Activated naive CD4-positive, alpha-beta T cell treated with anti-CD3 and anti-CD28 coated beads, Interleukin-2, amount 50 U/mL, for 16 hours (primary cell): ENCODE data around the gene FTL.

Source experiments
- DNase-seq: peaks from one replicate; pipeline ENCODE4 v3.0.0-alpha.2; 2020

FTL gene

DNA sequence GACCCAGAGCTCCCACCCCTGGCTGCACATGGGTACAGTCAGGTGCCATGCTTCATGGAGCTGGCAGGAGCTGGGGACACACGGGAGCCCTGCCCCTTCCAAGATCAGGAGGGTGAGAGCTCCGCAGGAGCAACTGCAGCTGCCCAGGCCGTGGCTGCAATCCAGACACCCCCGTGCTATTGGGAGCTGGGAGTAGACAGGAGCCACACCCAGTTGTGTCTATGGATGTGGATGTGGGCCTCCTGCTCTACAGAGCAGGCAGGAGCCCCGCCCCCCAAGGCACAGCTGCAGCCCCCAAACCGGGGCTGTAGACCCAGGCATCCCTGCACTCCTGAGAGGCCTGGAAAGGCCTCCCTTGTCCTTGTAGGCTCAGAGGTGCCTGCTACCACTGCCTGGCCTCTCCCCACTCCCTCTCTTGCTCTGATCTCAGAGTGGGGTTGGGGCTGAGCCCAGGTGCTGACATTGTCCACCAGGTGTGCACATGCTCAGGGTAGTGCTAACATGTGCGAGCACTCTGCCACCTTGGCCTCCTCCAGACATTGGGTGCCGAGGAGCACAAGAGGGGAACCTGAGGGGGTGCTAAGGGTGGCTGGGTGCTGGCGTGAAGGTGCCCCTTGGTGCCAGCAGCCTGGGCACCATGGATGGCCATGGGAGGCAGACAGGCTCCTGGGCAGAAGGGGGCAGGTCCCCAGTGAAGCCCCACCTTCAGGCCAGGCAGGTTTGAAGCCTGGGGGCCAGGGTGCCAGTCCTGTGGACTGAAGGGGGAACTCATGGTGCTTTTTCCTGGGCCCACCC is 18.4 kb upstream of the FTL start:
- no peak for DNase-seq

DNA sequence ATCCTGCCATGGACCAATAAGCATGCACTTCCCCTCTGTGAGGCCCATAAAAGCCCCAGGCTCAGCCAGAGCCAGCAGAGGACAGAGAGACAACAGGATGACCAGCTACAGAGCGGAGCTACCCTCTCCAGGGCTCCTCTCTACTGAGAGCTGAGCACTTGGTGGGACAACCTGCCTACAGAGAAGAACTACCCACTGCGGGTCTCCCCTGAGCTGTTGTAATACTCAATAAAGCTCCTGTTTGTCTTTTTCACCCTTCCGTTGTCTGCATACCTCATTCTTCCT is 17.9 kb upstream of the FTL start:
- no peak for DNase-seq

DNA sequence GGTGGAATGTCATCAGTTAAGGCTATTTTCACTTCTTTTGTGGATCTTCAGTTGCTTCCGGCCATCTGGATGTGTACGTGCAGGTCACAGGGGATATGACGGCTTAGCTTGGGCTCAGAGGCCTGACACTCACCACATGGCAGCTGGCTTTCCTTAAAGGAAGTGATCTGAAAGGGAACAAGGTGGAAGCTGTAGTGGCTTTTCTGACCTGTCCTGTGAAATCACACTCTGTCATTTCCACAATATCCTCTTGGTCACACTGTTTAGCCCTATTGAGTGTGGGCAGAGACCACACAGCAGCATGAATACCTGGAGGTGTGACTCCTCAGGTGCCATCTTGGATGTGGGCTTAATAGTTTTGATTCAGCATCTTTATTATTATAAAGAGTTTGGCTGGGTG is 14.9 kb upstream of the FTL start:
- no peak for DNase-seq

DNA sequence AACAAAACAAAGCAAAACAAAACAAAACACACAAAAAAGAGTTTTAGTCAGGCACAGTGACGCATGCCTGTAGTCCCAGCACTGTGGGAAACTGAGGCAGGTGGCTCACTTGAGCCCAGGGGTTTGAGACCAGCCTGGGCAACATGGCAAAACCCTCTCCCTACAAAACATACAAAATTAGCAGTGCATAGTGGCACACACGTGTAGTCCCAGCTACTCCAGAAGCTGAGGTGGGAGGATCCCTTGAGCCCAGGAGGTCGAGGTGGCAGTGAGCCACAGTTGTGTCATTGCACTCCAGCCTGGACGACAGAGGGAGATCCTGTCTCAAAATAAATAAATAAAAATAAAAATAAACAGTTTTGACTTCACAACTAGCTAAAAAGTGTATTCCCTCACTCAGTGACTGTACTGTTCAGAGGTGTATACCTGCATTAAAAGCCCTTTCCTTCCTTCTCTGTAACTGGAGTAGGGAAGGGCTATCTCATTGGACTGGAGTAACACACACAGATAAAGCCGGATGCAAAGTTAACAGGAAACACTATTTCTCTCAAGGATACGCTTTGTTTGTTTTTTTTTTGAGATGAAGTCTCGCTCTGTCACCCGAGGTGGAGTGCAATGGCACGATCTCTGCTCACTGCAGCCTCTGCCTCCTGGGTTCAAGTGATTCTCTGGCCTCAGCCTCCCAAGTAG is 14.1 kb upstream of the FTL start:
- DNase-seq, result no peak

DNA sequence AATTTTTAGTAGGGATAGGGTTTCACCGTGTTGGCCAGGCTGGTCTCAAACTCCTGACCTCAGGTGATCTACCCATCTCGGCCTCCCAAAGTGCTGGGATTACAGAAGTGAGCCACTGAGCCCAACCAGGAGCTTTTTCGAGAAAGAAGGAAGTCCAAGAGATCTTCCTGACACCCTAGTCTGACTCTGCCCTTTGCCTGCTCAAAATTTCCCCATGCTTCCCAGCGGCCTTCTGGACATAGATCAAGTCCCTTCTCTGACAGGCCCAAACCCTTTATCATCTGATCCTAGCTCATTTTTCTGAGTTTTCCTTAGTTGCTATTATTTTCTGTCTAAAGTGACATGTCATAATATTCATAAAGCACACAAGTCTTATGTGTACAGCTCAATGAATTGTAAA is 12.0 kb upstream of the FTL start:
- no peak for DNase-seq

DNA sequence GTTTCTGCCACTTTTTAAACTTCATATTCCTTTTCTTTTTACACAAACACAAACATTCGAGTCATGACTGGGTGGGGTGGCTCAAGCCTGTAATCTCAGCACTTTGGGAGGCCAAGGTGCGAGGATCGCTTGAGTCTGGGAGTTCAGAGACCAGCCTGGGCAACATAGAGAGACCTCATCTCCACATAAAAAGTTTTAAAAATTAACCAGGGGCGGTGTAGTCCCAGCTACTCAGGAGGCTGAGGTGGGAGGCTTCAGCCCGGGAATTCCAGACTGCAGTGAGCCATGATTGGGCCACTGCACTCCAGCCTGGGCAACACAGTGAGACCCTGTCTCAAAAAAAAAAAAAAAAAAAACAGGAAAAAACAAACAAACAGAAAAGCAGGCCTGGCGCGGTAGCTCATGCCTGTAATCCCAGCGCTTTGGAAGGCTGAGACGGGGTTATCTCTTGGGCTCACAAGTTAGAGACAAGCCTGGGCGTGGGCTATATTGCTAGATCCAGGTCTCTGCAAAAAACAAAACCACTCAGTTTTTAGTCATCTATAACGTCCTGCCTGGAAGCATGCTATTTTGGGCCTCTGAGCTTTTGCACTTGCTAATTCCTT is 11.0 kb upstream of the FTL start:
- no peak for DNase-seq

DNA sequence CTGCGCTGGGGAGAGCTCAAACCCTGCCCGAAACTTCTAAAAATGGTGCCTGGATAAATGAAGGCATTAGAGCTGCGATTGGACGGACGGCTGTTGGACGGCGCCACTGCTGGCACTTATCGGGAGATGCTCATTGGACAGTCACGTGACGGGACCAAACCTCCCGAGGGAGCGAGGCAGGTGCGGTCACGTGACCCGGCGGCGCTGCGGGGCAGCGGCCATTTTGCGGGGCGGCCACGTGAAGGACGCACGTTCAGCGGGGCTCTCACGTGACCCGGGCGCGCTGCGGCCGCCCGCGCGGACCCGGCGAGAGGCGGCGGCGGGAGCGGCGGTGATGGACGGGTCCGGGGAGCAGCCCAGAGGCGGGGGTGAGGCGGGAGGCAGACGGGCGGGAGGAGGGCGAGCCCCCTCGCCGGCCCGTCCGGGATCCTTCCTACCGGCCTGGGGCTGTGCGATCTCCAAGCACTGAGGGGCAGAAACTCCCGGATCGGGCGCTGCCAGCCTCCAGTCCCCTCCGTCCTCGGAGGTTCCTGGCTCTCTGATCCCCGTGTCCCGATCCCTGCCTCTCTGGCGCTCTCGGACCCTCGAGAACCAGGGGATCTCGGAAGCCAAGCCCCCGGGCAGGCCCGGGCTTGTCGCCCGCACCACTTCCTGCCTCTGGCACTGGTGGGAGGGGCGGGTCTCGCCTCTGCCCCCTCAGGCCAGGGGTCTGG is 10.4 kb upstream of the FTL start, which contains the start of gene BAX:
TSS of gene BAX (plus strand) at position 281 of the 713 bp plus-strand sequence. CDS start at position 335, 54 bp downstream.
- DNase-seq, result peak; percentile 94

DNA sequence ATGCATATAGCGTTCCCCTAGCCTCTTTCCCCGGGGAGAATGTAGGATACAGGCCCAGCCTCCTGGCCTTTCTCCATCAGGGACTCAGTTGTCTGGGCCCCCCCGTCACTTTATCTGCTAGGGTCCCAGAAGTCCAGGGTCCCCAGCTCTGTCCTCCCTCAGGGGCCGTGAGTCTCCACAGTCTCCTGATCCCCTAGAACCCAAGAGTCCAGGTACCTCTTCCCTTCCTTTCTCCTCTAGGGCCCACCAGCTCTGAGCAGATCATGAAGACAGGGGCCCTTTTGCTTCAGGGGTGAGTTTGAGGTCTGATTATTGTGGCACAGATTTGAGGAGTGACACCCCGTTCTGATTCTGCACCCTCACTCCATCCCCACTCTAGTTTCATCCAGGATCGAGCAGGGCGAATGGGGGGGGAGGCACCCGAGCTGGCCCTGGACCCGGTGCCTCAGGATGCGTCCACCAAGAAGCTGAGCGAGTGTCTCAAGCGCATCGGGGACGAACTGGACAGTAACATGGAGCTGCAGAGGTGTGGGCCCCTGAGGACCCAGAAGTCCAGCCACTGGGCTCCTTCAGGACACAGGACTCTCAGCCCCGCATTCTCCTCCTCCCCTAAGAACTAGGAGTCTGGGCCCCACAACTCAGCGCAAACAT is 9.7 kb upstream of the FTL start:
- no peak for DNase-seq

DNA sequence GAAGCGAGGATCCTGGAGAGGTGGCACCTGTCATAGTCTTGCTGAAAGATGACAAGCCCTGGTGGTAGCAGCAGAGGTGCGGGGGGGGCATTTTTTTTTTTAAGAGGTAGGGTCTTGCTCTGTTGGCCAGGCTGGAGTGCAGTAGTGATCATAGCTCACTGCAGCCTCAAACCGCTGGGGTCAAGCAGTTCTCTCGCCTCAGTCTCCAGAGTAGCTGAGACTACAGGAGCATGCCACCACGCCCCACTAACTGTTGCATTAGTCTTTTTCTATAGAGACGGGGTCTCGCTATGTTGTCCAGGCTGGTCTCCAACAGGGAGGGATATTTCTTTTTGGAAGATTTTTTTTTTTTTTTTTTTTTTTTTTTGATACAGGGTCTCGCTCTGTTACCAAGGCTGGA is 7.1 kb upstream of the FTL start:
- no peak for DNase-seq

DNA sequence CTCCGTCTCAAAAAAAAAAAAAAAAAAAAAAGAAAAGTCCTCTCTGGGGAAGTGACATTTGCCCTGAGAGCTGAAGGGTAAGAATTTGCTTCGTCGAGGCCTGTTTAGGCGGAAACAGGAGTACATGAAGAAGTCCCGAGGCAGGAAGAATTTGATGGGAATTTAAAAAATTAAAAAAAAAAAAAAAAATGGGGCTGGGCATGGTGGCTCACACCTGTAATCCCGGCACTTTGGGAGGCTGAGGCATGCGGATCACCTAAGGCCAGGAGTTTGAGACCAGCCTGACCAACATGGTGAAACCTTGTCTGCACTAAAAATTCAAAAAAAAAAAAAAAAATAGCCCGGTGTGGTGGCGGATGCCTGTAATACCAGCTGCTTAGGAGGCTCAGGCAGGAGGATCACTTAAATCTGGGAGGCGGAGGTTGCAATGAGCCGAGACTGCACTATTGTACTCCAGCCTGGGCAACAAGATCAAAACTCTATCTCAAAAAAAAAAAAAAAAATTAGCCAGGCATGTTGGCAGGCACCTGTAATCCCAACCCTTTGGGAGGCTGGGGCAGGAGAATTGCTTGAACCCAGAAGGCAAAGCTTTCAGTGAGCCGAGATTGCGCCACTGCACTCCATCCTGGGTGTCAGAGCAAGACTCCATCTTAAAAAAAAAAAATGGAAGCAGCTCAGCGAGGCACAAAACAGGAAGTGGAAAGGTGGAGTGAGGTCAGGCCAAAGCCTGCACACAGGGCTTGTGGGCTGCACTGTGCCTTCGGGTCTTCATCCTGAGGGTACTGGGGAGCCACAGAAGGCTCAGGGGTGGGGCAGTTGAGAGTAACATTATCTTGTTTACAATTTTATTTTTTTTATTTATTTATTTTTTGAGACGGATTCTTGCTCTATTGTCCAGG is 5.5 kb upstream of the FTL start:
- no peak for DNase-seq

DNA sequence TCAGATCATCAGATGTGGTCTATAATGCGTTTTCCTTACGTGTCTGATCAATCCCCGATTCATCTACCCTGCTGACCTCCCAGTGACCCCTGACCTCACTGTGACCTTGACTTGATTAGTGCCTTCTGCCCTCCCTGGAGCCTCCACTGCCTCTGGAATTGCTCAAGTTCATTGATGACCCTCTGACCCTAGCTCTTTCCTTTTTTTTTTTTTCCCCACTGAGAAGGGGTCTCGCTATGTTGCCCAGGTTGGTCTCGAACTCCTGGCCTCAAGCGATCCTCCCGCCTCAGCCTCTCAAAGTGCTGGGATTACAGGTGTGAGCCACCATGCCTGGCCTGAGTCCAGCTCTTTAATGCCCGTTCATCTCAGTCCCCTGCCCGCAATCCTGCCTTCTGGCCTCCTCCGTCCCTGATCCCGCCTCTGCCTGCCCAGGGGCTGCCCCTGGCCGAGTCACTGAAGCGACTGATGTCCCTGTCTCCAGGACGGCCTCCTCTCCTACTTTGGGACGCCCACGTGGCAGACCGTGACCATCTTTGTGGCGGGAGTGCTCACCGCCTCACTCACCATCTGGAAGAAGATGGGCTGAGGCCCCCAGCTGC is 4.0 kb upstream of the FTL start:
- no peak for DNase-seq

DNA sequence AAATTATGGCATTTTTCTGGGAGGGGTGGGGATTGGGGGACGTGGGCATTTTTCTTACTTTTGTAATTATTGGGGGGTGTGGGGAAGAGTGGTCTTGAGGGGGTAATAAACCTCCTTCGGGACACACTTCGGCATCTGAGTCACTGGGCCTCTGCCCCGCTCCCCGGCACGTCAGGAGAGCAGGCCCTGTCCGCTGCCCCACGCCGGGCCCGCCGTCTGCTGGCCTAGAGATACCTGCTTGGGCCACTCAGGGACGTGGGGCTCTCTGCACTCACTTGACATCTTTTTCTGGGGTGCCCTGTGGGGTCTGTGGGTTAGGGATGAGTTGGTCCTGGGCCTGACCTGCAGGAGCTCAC is 3.5 kb upstream of the FTL start:
- DNase-seq, result no peak

DNA sequence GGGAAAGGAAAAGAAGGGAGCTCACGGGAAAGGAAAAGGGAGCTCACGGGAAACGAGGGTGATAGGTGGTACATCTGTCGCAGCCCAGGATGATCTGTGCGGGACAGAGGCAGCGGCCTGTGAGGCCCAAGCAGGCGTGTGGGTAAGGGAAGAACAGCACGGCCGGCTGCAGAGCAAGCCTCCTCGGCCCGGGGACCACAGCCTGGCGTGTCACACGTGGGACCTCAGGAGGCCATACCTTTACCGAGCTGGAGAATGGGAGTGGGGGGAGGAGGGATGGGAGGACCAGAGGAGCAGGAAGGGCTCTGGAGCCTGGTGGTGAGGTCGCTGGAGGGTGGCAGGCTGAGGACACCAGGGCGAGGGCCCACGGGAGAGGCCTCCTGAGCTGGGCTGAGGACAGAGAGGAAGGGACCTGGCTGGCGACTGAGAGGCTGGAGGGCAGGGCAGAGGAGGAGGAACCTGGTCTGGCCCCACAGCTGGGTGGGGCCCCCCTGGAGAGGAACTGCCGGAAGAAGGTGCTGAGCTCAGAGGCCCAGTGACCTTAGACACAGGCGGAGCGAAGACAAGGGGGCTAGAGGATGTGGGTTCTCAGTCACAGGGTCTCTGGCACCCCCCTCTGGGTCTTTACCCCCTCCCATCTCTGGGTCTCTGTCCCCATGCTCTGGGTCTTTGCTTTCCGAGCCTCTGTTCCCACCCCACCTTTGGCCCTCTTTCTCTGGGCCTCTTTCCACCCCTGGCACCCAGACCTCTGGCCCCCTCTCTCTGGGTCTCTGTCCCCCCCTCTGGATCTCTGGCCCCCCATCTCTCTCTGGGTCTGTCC is 2.9 kb upstream of the FTL start:
- DNase-seq, result peak; percentile 29

DNA sequence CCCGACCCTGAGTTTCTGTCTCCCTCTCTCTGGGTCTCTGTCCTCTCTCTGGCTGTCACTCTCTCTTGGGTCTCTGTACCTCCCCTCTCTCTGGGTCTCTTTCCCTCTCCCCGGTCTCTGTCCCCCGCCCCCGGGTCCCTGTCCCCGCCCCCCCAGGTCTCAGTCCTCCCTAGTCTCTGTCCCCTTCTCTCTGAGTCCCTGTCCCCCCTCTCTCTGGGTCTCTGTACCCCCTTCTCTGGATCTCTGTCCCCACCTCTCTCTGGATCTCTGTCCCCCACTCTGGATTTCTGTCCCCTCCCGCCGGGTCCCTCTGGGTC is 2.3 kb upstream of the FTL start:
- no peak for DNase-seq

DNA sequence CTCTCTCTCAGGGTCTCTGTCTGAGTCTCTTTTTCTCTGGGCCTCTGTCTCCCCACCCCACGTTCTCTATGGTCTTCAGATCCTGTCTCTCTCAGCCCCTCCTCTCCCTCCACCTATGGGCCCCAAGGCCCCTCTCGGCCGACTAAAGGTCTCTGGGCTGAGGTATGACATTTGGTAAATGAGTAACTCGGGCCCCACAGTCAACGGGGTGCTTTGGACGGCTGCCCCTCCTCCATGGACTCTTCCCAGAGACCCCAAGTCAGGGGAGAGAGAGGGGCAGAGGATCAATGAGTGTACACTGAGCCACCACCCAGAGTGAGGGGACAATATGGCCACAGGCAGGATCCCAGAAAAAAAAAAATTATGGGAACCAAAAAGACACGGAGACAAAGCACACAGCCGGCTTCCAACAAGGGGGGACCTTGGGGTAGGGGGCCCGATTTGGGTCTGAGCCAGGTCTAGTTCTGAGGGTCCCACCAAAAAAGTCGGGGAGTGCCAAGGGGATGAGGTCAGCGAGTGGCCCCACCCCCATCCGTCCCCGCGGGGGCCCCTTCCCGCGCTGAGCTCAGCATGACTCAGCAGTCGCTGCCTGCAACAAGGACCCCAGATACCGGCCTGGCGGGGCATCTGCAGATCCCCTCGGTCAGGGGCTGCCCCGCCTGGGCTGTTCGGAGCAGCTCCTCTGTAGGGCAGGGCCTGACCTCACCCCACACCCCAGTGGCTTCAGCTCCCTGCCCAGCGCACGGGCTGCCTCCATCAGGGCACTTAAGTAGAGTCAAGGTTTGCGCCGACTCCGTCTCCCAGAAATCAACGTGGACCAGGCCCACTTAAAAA is 1.5 kb upstream of the FTL start:
- DNase-seq, result peak; percentile 68

DNA sequence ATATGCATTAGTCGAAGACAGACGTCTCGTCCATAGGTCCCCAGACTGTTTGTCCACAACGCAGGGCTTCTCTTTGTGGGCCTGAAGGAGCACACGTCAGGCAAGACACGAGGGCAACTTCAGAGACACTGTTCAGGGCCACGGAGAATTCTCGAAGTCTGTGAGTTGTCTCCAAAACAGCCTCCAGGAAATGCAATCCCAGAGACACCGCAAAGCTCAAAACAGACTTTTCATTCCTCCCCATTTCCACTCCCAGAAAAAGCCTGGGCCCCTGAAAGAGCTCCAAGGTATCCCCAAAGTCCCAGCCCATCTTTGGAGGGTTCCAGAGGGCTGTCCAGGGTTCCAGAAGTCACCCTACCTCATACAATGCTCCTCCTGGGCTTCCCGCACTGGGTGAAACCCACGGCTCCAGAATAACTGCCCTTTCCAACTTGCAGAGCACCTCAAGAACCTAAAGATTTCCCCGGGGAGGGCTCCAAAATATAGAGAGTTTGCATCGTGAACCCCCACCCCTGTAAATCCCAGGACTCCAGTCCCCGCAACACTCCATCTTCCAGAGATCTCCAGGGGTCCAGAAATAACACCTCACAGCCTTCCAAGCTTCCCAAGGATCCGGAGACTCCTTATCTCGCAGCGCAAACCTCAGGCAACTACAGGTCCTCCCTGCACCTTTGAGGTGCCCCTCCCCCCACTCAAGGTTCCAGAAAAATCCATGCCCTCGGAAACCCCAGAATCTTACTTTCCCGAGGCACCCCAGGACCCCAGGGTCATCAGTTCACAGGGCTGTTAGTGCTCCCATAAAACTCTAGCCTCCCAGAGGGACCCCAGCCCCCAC is 687 bp upstream of the FTL start:
- DNase-seq, result no peak

DNA sequence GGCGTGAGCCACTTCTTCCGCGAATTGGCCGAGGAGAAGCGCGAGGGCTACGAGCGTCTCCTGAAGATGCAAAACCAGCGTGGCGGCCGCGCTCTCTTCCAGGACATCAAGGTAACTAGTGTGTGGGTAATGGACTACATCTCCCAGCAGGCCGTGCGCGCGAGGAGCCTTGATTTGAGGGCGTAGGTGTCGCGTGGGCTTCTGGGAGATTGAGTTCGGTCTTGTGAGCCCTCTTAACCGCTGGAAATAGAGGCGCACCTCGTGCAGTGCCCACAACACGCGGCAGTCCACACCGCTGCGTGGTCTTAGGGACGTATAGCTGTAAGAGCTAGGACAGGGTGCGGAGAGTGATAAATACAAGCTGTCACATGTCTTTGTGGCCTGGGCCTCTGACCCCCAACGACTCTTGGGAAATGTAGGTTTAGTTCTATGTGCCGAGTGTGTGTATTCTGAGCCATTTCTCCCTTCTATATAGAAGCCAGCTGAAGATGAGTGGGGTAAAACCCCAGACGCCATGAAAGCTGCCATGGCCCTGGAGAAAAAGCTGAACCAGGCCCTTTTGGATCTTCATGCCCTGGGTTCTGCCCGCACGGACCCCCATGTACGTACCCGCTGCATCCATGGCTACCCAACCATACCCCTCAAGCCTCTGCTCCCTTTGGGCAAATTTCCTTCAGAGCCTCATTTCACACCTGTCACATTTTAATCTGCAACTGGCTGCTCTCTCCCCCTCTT is 864 bp downstream of the FTL start:
- DNase-seq, result peak; percentile 90
